Germinal center (tissue), 1 donor: ENCODE results near the gene SIX5.
"Not testable (repeated sequence)": the region's sequence is repeated elsewhere in the genome, so short reads cannot be mapped to it uniquely, and the experiment has no call there.

Experiments
- DNase-seq: peaks from one replicate; pipeline ENCODE4 v3.0.0; 2012; ENCODE audit warnings: mixed read lengths, low spot score

The SIX5 gene

GRCh38 chr19:45768984-45769782 is at the start of gene SIX5:
SIX5 (minus strand) TSS chr19:45769252; CDS start chr19:45768844, 408 bp downstream.
- peak; percentile 98 for DNase-seq

GRCh38 chr19:45817725-45818301 is 48.8 kb upstream of the SIX5 start:
- no peak for DNase-seq

DNA sequence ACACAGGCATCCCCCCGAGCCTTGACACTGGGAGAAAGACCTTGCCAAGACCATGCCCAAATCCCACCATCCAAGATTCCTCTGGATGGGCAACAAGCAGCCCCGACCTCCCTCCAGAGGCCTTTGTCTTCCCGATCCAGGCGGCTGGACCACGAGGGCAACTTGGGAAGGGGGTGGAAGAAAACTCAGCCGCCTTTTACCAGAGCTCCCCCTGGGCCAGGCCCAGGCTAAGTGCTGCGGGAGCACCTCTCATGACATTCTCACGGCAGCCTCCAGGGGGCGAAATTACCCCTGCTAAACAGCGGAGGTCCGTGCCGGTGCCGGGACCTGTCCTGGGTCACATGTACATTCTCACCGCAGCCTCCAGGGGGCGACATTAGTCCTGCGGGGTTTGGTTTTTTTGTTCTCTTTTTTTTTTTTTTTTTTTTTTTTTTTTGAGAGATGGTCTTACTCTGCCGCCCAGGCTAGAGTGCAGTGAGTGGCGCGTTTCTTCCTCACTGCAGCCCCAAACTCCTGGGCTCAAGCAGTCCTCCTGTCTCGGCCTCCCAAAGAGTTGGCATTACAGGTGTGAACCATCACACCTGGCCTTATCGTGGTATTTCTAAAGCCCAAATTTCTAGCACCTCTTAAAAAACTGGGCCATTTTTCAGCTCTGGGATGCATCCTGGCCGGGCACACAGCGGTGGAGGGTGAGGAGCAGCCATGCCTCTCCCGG is 48.1 kb upstream of the SIX5 start:
- peak; percentile 97 for DNase-seq

DNA sequence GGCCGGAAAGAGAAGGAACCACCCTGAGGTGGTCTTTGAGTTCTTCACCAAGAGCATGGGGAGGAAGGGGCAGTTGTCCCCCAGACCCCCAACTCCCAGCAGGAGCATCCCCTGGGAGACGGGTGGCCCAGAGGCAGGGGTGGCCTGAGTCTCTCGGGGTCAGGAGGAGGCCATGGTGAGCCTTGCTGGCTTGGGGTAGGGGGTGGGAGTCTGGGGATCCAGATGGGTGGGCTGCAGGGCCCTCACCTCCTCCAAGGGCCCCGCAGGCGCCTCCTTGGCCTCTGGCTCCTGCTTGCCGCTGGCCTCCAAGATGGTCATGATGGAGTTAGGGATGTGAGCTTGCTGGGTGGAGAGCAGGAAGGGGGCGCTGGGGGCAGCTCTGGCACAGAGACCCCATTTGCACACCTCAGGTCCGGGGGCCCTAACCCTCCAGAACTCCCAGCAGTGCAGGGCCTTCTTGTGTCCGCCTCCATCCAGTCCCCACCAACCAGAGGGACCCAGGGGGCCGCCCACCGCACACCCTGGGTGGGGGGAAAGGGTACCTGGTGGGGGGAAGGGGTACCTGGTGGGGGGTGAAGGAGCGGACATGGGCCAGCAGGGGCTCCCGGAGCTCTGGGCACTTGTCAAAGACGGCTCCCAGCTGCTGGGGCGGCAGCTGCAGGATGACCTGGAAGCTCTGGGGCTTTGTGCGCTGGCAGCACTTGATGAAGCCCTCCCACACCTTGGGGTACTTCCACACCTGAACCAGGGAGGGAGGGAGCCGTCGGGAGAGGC is 47.4 kb upstream of the SIX5 start:
- no peak for DNase-seq

- no peak for DNase-seq
Observed at GRCh38 chr19:45815481-45816216, 46.6 kb upstream of the SIX5 start.

DNA sequence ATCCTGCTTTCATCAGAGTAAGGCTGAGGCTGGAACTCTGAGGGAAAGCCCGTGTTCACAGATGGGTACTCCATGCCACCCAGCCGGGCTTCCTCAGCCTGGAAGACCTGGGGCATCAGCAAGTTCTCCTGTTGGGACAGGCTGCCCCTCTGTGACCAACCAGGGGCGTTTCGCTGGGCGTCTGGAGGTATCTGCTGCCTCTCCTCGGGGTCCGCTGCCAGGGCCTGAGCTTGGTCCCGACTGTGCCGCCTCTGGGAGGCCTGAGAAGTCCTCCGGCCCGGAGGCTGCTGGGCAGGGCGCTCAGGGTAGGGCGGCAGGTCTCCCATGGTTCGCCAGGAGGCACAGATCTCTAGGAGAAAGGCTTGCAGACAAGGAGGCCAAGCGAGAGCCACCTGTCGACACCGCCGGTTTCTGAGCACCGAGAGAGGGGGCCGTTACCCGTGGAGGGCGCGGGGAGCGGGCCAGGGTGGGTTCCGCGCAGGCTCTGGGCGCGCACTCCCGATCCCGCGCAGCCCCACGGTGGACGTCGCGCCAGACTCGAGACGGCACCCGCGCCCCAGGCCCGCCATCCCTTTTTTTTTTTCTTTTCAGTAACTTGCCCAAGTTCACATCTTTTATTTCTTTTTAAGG is 45.9 kb upstream of the SIX5 start, which contains the start of gene RSPH6A:
TSS of gene RSPH6A (minus strand) at position 458 of the 630 bp plus-strand sequence. CDS start at position 326, 132 bp downstream.
- no peak for DNase-seq

DNA sequence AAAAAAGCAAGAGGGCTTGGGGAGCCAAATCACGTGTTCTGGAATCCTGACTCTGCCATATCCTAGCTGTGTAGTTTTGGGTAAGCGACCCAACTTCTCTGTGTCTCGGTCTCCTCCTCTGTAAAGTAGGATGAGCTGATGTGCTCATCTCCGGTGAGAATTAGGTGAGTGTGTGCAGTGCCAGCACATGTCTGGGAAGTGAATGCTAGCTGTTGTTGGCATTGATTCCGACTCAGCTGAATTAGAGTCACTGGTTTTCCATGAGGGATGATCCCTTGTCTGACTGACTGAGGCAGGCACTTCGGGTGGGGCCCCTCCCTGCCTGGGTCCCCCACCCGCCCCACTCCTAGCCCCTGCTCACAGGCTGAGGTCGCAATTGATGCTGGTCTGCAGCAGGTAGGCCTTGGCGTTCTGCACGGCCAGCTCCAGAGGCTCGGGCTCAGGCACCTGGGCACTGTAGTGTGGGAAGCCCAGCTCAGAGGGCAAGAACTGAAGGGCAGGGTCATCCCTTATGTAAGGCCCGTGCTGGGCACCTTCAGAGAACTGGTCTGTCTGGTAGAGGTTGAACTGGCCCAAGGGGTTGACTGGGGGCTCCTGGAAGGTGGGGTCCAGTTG is 45.2 kb upstream of the SIX5 start:
- DNase-seq: no peak

DNA sequence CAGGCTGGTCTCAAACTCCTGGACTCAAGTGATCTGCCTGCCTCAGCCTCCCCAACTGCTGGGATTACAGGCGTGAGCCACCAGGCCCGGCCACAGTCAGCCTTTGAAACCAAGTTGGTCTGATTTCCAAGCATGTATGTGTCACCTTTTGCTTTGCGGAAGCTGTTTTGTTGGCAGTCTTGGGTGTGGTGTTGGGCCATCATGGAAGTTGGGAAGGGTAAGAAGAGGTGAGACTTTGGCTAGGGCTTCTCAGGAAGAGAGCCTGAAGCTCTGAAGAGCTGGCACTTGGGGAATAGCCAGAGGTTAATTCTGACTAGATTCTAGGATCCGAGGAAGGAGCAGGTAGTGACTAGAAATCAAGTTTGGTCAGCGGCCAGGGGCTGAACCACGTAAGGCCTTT is 43.2 kb upstream of the SIX5 start:
- no peak for DNase-seq

GRCh38 chr19:45809643-45810159 is 40.6 kb upstream of the SIX5 start:
- DNase-seq: no peak

DNA sequence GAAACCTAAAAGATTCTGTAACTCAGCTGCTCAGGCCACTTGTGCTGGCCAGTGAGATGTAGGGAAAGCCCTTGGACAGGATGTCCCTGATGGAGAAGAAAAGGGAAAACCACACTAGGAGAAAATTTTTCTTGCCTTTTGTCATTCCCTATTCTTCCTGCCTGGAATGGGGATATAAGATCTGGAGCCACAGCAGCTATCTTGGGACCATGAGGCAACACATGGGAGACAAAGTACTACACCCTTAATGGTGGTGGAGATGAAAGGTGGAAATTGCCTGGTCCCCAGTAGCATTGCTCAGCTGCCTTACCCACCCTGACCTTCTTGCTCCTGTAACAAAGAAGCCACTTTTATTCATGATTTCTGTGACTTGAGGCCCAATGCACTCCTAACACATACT is 36.7 kb upstream of the SIX5 start:
- no peak for DNase-seq

DNA sequence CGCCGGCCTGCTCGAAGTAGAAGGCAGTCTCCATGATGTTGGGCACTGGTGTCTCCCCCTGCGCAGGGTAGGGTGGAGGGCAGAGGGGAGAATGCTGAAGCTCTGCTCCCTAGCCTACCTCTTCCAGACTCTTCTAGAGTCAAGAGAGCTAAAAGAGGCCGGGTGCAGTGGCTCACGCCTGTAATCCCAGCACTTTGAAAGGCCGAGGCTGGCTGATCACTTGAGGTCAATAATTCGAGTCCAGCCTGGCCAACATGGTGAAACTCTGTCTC is 35.8 kb upstream of the SIX5 start:
- DNase-seq: no peak

DNA sequence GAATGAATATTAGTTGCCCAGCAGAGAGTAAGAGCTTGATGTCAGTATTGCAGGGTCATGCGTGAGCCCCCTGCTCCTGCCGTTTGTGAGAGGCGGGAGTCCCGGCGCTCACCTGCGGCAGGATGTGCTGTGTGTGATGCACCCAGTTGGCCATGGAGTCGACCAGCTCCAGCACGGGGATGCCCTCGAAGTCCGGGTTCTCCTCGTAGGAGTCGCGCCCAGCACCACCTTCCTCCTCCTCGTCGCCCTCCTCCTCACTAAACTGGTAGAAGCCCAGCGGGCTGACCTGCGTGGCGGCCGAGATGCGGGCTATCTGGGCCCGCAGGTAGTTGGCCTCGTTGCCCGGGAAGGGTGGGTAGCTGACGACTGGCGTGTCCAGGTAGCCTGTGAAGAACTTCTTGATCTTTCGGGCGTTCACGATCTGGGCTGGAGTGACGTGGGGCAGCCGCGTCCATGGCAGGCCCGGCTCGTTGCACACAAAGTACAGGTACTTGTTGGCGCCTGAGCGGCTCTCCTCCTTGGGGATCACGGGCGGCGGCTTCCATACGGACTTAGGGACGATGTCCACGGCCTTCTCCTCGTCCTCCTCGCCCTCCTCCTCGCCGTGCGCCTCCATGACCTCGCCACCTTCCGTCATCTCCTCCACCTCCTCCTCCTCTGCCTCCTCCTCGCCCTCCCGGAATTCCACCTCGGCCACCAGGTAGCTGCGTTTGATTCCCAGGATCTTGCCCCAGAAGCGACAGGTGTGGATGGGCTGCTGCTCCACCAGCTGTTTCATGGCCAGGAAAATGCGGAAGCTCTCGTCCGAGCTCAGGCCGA is 35.3 kb upstream of the SIX5 start:
- no peak for DNase-seq

GRCh38 chr19:45801603-45802175 is 32.6 kb upstream of the SIX5 start:
- DNase-seq: no peak

- no peak for DNase-seq
Observed at GRCh38 chr19:45800070-45800553, 31.1 kb upstream of the SIX5 start.

- DNase-seq: not testable (repeated sequence)
Observed at GRCh38 chr19:45799541-45799940, 30.5 kb upstream of the SIX5 start.

DNA sequence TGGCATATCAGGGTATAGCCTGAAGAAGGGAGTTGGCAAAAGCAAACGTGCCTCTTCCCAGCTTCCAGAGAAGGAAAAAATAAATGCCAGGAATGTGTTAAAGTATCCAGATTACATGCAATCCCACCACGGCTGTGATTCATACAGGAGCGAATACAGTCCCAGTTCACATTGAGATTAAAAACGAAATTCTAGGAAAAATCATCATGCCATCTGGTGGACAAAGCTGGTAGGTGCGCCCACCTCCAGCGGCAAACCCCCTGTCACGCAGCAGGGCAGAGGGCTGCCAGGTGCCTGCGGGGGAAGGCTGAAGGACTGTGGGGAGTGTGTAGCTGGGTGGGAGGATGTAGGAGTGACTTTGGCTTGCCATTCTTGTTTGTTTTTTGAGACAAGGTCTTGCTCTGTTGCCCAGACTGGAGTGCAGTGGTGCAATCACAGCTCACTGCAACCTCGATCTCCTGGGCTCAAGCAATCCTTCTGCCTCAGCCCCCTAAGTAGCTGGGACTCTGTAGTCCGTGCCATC is 30.0 kb upstream of the SIX5 start:
- DNase-seq: peak; percentile 85

DNA sequence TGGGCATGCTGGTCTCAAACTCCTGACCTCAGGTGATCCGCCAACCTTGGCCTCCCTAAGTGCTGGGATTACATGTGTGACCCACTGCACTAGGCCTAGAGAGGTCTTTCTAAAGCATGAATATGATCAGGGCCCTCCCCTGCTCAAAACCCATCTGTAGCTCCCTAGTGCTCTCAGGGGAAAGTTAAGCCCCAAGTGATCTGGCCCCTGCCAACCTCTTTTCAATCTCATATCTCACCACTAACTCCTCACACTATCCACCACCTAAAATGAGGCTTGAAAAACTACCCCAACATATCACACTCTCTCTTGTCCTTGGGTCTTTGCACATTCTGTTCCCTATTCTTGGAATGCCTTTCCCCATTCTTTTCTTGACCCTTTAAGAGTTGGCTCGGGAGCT is 25.6 kb upstream of the SIX5 start:
- DNase-seq: no peak

GRCh38 chr19:45793876-45794275 is 24.8 kb upstream of the SIX5 start:
- no peak for DNase-seq

- DNase-seq: no peak
Observed at GRCh38 chr19:45793178-45793564, 24.1 kb upstream of the SIX5 start.
